ENCODE measurements around the gene PCAT6.
A peak's percentile ranks its signal among the peaks of the same experiment; 100 is the strongest.
"Not testable (repeated sequence)": the region's sequence is repeated elsewhere in the genome, so short reads cannot be mapped to it uniquely, and the experiment has no call there.

Gene PCAT6

GRCh38 chr1:202810615-202811295, at the start of gene PCAT6:
Gene PCAT6 (plus strand): TSS chr1:202810954.
- peak; percentile 97 for DNase-seq

DNA sequence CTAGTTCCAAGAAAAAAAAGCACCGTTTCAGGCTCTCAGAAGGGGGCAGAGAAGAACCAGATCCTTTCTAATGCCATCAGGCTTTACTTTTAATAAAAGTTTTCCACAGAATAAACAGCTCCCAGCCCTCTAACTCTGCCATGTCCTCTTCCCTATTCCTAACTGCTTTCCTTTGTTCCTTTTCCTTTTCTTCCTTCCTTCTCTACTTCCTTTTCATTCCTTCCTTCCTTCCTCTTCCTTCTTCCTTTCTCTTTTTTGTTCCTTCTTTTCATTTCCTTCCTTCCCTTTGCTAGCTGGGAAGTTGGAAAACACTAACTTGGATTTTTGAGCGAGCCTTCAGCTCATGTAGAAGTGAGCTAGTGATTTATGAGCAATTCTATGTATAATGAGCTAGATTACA, 48.7 kb upstream of the PCAT6 start:
- DNase-seq = no peak

- peak; percentile 53 for DNase-seq
Measured at GRCh38 chr1:202765721-202766120, 45.0 kb upstream of the PCAT6 start.

DNA sequence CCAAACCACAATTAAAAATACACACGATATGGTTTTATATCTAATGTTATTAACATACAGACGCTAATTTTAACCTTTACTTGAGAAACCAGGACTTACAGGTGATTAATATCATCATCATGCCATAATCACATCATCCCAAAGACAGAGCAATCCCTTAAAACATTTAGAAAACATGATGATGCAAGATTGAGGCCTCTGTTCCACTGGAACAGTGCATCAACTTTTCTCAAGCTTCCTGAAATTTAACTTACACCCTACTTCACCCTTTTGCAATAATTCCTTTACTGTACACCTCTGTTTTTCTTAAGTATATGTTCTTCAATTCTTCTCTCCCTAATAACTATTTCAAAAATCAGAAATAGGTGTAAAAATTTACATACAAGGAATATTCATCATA, 40.6 kb upstream of the PCAT6 start:
- DNase-seq = no peak

DNA sequence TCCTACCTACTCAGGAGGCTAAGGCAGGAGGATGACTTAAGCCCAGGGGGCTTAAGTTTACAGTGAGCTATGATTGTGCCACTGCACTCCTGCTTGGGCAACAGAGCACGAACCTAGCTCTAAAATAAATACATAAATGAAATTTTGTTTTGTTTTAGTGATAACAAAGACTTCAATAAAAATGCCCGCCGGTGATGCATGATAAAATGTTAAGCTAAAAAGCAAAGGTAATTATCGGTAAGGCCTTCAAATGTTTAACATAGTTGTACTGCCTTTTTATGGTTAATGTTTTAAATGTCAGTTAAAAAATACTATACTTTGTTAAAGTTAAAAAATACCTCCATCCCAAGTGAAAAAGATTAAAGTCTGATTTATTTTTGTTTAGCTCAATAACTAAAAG, 29.6 kb upstream of the PCAT6 start:
- no peak for DNase-seq

DNA sequence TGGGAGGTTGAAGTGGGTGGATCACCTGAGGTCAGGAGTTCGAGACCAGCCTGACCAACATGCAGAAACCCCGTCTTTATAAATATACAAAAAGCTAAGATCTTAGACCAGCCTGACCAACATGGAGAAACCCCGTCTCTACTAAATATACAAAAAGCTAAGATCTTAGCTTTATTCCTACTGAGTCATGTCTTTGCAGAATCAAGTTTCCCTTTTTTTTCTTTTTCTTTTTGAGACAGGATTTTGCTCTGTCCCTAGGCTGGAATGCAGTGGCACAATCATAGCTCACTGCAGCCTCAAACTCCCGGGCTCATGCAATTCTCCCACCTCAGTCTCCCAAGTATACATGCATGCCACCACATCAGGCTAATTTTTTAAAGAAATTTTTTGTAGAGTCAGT, 23.9 kb upstream of the PCAT6 start:
- DNase-seq = no peak

DNA sequence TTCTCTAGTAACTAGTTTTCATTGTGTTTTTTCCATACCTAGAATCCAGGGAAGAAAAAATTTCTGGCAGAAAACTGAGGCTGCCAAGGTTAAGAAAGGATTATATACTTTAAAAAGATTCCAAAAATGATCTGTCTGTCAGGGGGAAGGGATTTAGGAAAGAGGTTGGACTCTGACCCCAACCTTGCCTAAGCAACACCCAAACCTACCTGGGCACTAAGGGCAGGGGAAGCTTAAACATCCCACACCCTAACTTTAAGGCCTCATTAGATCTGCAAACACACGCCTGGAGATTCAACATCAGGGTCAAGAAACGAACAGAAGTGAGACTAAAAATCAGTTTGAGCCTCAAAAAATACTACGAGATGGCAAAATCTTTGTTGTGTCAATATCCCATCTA, 22.0 kb upstream of the PCAT6 start:
- no peak for DNase-seq

DNA sequence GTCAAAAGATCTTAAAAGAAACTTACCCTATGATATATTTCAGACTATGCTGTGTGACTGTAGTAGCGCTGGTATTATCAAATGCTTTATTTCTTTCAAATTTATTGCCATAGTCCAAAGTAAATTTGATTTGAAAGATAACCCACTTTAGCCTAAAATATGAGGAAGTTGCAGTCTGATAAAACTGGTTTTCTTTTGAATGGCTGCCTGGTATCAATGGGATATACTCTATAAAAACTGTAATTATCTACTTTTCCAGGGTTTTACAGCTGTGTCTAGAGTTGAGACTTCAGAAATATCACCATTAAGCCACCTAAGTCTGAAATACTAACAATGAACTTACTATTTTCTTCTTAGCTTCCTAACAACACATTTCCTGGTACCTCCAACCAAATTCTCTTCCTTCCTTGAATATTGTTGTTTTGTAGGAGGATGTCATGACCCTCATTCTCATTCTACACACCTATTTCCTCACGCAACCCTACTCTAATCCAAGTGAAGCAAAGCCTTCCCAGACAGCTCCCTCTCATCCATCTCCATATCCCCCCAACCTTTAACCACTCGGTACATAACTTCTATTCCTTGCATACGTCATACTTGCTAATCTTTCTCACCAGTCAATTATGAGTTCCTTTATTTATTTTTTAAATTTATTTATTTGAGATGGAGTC, 19.5 kb upstream of the PCAT6 start:
- no peak for DNase-seq

DNA sequence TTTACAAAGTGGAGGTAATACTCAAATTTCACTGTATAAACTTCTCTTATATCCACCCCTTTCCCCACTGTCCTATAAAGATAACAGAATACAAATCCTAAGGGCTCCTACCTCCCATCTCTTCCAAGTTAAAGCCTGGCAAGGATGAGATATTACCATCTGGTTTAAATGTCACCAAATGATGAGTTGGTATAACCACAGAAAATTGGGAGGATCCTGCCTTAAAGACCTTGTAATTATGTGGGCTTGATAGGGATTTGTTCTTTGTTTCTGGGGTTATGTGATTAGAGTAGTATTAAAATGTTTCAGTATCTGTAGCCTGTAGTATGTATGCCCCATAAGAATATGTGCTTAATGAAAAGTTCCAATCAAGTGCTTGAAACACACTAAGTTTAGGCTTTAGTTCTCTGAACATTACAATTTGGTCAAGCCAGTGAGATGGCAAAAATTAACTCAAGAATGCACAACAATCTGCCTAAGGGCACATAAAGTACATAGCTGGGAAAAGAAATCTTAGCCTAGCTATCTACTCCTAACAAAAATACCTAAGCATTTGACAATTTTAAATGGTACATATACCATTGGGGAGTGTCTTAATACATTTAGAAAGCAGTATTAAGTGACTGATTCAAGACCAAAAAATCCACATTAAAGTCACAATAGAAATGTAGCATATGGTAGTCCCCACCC, 16.6 kb upstream of the PCAT6 start:
- no peak for DNase-seq

GRCh38 chr1:202794931-202795330, 15.8 kb upstream of the PCAT6 start:
- not testable (repeated sequence) for DNase-seq

DNA sequence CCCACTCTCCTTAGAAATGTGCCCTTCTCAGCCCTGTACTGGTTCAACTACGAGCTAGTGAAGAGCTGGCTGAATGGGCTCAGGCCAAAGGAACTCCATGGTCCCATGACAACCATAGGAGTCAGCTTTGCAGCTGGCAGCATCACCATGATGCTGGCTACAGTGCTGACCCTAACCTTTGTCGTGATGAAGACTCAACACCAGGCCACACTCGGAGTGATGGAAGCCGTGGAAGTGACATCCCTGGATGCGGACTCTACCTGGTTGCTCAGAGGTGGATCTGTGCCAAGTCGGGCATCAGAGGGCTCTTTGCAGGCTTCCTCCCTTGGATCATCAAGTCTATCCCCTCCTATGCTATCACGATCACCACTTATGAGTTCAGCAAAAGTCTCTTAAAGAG, 14.1 kb upstream of the PCAT6 start:
- no peak for DNase-seq

DNA sequence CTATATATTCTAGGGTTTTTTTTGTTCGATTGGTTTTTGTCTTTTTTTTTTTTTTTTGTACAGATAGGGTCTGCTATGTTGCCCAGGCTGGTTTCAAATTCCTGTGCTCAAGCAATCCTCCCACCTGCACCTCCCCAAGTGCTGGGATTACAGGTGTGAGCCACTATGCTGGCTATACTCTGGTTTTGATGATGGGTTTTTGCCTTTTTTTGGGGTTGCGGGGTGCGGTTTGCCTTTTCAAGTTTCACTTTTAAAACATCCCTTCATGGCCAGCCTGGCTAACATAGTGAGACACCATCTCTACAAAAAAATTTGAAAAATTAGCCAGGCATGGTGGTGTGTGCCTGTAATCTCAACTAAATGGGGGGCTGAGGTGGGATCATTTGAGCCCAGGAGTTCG, 12.5 kb upstream of the PCAT6 start:
- DNase-seq = no peak

- no peak for DNase-seq
Measured at GRCh38 chr1:202798792-202799331, 11.9 kb upstream of the PCAT6 start.

DNA sequence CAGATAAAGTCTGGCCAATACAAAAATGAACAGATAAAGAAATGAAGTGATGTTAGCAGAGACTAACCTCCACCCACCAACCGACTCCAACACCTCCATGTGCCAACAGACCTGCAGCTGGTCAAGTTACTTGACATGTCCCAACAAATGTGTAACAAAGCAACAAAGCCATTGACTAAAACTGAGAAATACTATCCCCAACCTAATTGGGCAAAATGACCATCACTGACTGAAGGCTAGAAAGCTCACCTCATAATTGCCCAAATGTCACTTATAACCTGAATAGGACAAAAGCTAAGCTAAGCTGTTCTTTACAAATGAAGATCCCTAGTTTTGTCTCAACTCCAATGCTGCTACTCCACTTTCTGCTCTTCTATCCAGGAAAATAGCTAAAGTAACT, 10.0 kb upstream of the PCAT6 start:
- no peak for DNase-seq

DNA sequence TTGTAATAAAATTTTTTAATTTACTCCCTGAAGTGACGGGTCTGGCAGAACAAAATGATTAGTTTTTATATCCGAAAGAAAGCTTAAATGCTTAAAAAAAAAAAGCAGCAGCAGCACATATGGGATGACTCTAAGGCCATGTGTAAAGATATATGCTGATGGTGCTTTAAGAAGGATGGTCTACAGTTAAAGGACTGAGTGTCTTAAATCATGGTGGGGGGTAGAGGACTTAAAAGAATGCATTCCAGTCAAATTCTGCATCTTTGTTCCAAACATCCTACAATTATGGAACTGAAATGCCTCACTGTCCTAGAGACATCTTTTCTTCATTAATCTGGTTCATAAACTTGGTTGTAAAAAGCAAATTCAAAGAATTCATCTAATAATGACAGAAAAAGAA, 9.6 kb upstream of the PCAT6 start:
- DNase-seq = peak; percentile 61

DNA sequence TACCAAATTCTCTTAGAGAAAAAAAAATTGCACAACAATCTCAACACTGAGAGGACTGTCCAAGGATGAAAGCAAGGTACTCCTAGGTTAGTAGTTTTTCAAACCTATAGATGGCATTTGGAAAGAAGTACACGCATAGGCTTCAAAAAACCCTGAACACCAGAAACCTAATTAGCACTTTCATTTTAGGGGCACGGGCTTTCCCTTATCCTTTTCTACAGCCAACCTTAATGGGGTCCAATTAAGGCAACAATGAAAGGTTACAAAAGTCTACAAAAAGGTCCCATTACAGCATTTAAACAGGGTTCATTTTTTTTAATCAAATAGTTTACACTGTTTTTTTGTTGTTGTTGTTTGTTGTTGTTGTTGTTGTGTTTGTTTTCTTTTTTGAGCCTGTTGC, 8.7 kb upstream of the PCAT6 start:
- DNase-seq = no peak

GRCh38 chr1:202802998-202803932, 7.5 kb upstream of the PCAT6 start:
- DNase-seq = peak; percentile 61

DNA sequence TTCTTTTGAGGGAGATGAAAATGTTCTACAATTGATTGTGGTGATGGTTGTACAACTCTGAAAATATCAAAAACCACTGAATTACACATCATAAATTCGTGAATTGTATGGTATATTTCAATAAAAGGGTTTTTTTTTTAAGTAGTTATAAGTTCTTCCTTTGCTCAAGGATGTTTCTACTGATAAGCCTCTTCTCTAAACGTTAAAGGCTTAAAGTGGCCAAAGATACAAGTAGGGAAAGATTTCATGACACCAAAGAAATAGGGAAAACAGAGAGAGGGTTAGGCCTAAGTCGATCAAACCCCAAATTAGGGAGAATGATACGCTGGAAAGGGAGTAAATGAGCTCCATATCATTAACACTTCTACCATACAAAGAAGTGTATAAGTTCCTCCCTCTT, 6.6 kb upstream of the PCAT6 start:
- DNase-seq = no peak

- no peak for DNase-seq
Measured at GRCh38 chr1:202805886-202806844, 4.6 kb upstream of the PCAT6 start.

GRCh38 chr1:202806845-202807450, 3.8 kb upstream of the PCAT6 start:
- DNase-seq = no peak

GRCh38 chr1:202807451-202807925, 3.3 kb upstream of the PCAT6 start:
- peak; percentile 46 for DNase-seq

Measured in fibroblast of skin of right quadriceps (primary cell).